ENCODE data around the gene PLCG2. TPM values are rescaled to one million over a fixed set of nuclear protein-coding genes. Genes with fewer than 3 reads are reported as not detected.

Gene PLCG2
- total RNA-seq, 1 donor from 2014 or later: 9.1 TPM

- TF ChIP-seq, protein P1, sequence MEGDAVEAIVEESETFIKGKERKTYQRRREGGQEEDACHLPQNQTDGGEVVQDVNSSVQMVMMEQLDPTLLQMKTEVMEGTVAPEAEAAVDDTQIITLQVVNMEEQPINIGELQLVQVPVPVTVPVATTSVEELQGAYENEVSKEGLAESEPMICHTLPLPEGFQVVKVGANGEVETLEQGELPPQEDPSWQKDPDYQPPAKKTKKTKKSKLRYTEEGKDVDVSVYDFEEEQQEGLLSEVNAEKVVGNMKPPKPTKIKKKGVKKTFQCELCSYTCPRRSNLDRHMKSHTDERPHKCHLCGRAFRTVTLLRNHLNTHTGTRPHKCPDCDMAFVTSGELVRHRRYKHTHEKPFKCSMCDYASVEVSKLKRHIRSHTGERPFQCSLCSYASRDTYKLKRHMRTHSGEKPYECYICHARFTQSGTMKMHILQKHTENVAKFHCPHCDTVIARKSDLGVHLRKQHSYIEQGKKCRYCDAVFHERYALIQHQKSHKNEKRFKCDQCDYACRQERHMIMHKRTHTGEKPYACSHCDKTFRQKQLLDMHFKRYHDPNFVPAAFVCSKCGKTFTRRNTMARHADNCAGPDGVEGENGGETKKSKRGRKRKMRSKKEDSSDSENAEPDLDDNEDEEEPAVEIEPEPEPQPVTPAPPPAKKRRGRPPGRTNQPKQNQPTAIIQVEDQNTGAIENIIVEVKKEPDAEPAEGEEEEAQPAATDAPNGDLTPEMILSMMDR (IDR thresholded peaks at IDR 0.05; ENCODE audit: unreplicated experiment): no peak
- no peak overlapping the region for H3K27ac Mint-ChIP-seq
- H3K27me3 Mint-ChIP-seq: no peaks in the 10 kb centered on the region
- H3K9me3 Mint-ChIP-seq (ENCODE audit: low read depth): peaks cover 1% of the 10 kb centered on the region
- H3K4me3 Mint-ChIP-seq (ENCODE audit: low read depth): no peak overlapping the region
- H3K4me1 Mint-ChIP-seq (ENCODE audit: low read depth): no peaks in the 10 kb centered on the region
- no peaks in the 10 kb centered on the region for H3K36me3 Mint-ChIP-seq (ENCODE audit: insufficient read depth)
- DNase-seq (ENCODE audit: low spot score, unreplicated experiment): no peak
These were observed 128.6 kb downstream of the PLCG2 start for GRCh38 chr16:81907681-81908080.

DNA sequence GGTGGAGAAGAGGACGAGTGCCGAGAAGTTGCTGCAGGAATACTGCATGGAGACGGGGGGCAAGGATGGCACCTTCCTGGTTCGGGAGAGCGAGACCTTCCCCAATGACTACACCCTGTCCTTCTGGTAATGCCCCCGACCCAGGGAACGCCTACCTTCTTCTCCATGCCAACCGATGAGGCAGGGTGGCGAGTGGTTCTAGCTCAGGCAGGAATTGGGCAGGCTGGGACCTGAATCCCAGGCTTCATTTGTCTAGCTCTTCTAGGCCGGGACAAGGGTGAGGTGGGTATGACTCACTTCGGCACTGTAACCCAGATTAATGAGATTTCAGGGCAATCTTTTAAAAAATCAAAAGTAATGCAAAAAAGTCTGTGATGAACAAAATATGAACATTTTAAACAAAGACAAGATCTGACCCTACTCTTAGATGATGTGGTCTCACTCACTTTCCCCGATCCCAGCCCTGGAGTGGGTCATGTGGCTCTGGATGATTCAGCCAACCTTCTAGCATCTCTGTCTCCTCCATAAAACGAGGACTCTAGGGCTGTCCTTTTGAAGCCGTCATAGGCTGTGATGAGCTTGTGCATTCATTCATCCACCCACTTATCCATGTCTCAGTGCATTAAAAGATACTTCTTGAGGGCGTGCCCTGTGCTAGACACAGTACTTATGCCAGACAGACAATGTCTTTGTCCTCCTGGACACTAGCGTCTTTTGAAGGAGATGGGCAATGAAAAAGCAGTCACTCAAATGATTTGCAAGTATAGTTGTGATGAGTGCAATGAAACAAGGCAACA lies 129.6 kb downstream of the PLCG2 start:
- Mint-ChIP-seq H3K27me3 (no peaks in the 10 kb centered on the region), H3K27ac (no peak overlapping the region), H3K9me3 (ENCODE audit: low read depth) (no peaks in the 10 kb centered on the region), H3K4me1 (ENCODE audit: low read depth) (no peaks in the 10 kb centered on the region), H3K4me3 (ENCODE audit: low read depth) (no peak overlapping the region), H3K36me3 (ENCODE audit: insufficient read depth) (no peaks in the 10 kb centered on the region)
- no peak for DNase-seq (ENCODE audit: low spot score, unreplicated experiment)
- TF ChIP-seq, protein P1 (IDR thresholded peaks at IDR 0.05; ENCODE audit: unreplicated experiment): no peak

GRCh38 chr16:81910366-81910885 lies 131.3 kb downstream of the PLCG2 start:
- Mint-ChIP-seq H3K27me3 (no peaks in the 10 kb centered on the region), H3K36me3 (ENCODE audit: insufficient read depth) (no peaks in the 10 kb centered on the region), H3K27ac (no peak overlapping the region), H3K4me3 (ENCODE audit: low read depth) (no peak overlapping the region), H3K4me1 (ENCODE audit: low read depth) (no peaks in the 10 kb centered on the region), H3K9me3 (ENCODE audit: low read depth) (no peaks in the 10 kb centered on the region)
- TF ChIP-seq, protein P1 (IDR thresholded peaks at IDR 0.05; ENCODE audit: unreplicated experiment): no peak
- DNase-seq (ENCODE audit: low spot score, unreplicated experiment): no peak

- TF ChIP-seq, protein P1 (IDR thresholded peaks at IDR 0.05; ENCODE audit: unreplicated experiment): no peak
- Mint-ChIP-seq H3K9me3 (ENCODE audit: low read depth) (no peaks in the 10 kb centered on the region), H3K27me3 (no peaks in the 10 kb centered on the region), H3K4me3 (ENCODE audit: low read depth) (no peak overlapping the region), H3K4me1 (ENCODE audit: low read depth) (no peaks in the 10 kb centered on the region), H3K36me3 (ENCODE audit: insufficient read depth) (no peaks in the 10 kb centered on the region), H3K27ac (peak overlapping the region; percentile 8)
- no peak for DNase-seq (ENCODE audit: low spot score, unreplicated experiment)
These were observed 133.3 kb downstream of the PLCG2 start for GRCh38 chr16:81912395-81912794.

DNA sequence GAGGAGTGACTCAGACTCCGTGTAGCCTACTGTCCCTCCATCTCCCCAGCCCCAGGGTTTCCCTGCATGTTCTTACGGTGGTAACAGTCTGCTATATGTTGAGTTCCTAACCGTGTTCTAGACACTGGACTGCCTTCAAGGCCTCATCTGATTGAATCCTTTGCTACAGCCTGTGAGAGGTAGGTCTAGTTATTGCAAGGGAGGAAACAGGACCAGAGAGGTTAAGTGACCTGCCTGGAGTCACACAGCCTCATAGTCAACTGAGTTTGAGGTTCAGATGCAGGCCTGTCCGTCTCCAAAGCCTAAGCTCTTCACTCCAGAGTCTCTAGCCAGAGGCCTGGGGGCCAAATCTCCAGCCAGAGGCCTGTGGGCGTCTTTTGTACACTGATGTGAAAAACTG lies 134.1 kb downstream of the PLCG2 start:
- no peak overlapping the region for H3K4me3 Mint-ChIP-seq (ENCODE audit: low read depth)
- H3K36me3 Mint-ChIP-seq (ENCODE audit: insufficient read depth): no peaks in the 10 kb centered on the region
- H3K4me1 Mint-ChIP-seq (ENCODE audit: low read depth): no peaks in the 10 kb centered on the region
- TF ChIP-seq, protein P1 (IDR thresholded peaks at IDR 0.05; ENCODE audit: unreplicated experiment): no peak
- H3K27me3 Mint-ChIP-seq: no peaks in the 10 kb centered on the region
- peaks cover 4% of the 10 kb centered on the region for H3K9me3 Mint-ChIP-seq (ENCODE audit: low read depth)
- DNase-seq (ENCODE audit: low spot score, unreplicated experiment): no peak
- H3K27ac Mint-ChIP-seq: no peak overlapping the region

Measured in progenitor cell of endocrine pancreas (in vitro differentiated cells).